Subcutaneous abdominal adipose tissue (tissue), 5 donors: ENCODE measurements around the gene CYFIP2.
"Not testable (repeated sequence)": the region's sequence is repeated elsewhere in the genome, so short reads cannot be mapped to it uniquely, and the experiment has no call there.

Experiments
- H3K27ac ChIP-seq: one replicate; pipeline ENCODE4 v1.7.0; 2013; ENCODE audit warnings: low read depth, mild to moderate bottlenecking, inconsistent platforms, low read length, moderate library complexity
- H3K27me3 ChIP-seq, 5 donors: one replicate each; pipeline ENCODE4 v1.7.0; 2013; ENCODE audit warnings: low read length in 5 of 5, inconsistent platforms in 1 of 5; ENCODE audit not compliant: control insufficient read depth in 5 of 5, insufficient read depth in 4 of 5
- H3K36me3 ChIP-seq, 5 donors: one replicate each; pipeline ENCODE4 v1.7.0; 2013; ENCODE audit warnings: low read length in 5 of 5; ENCODE audit not compliant: control insufficient read depth in 5 of 5, insufficient read depth in 5 of 5
- H3K4me1 ChIP-seq, 5 donors: one replicate each; pipeline ENCODE4 v1.7.0; 2013; ENCODE audit warnings: low read length in 5 of 5, mild to moderate bottlenecking in 3 of 5, moderate library complexity in 1 of 5; ENCODE audit not compliant: control insufficient read depth in 5 of 5, insufficient read depth in 5 of 5
- H3K4me3 ChIP-seq, 5 donors: one replicate each; pipeline ENCODE4 v1.7.0; 2013; ENCODE audit warnings: low read length in 5 of 5, low read depth in 1 of 5
- H3K9ac ChIP-seq, 5 donors: one replicate each; pipeline ENCODE4 v1.7.0; 2013; ENCODE audit warnings: low read length in 5 of 5, mild to moderate bottlenecking in 4 of 5, moderate library complexity in 3 of 5
- H3K9me3 ChIP-seq, 5 donors: one replicate each; pipeline ENCODE4 v1.7.0; 2013; ENCODE audit warnings: low read length in 5 of 5; ENCODE audit not compliant: control insufficient read depth in 5 of 5
- donor health status: healthy.
- donor health status: healthy.
- donor health status: healthy.
- donor health status: healthy.
- donor health status: healthy.

The CYFIP2 gene

GRCh38 chr5:157232706-157233105 is 33.2 kb upstream of the CYFIP2 start:
- Histone ChIP-seq H3K27ac (no peak overlapping the region), H3K9me3 (no peaks in the 10 kb centered on the region), H3K9ac (no peak overlapping the region), H3K4me1 (no peaks in the 10 kb centered on the region), H3K4me3 (no peak overlapping the region), H3K27me3 (no peaks in the 10 kb centered on the region), H3K36me3 (no peaks in the 10 kb centered on the region)

- Histone ChIP-seq H3K4me1 (no peaks in the 10 kb centered on the region), H3K27me3 (no peaks in the 10 kb centered on the region), H3K9me3 (no peaks in the 10 kb centered on the region), H3K9ac (no peak overlapping the region), H3K27ac (no peak overlapping the region), H3K4me3 (no peak overlapping the region), H3K36me3 (no peaks in the 10 kb centered on the region)
Measured at GRCh38 chr5:157233515-157233914, 32.4 kb upstream of the CYFIP2 start.

- Histone ChIP-seq H3K27ac (no peak overlapping the region), H3K4me3 (no peak overlapping the region), H3K9me3 (no peaks in the 10 kb centered on the region), H3K4me1 (no peaks in the 10 kb centered on the region), H3K36me3 (no peaks in the 10 kb centered on the region), H3K27me3 (no peaks in the 10 kb centered on the region), H3K9ac (no peak overlapping the region)
Measured at GRCh38 chr5:157236423-157236822, 29.5 kb upstream of the CYFIP2 start.

GRCh38 chr5:157241483-157241882 is 24.4 kb upstream of the CYFIP2 start:
- H3K4me1 ChIP-seq: no peaks in the 10 kb centered on the region
- no peaks in the 10 kb centered on the region for H3K27me3 ChIP-seq
- no peak overlapping the region for H3K27ac ChIP-seq
- H3K9ac ChIP-seq: no peak overlapping the region
- no peaks in the 10 kb centered on the region for H3K36me3 ChIP-seq
- no peak overlapping the region for H3K4me3 ChIP-seq
- H3K9me3 ChIP-seq: no peaks in the 10 kb centered on the region

- H3K4me3 ChIP-seq, H3K9ac ChIP-seq, H3K27me3 ChIP-seq, H3K27ac ChIP-seq, H3K4me1 ChIP-seq, H3K36me3 ChIP-seq, H3K9me3 ChIP-seq: not testable (repeated sequence)
Measured at GRCh38 chr5:157244704-157245103, 21.2 kb upstream of the CYFIP2 start.

- H3K4me3 ChIP-seq: no peak overlapping the region
Measured at GRCh38 chr5:157245476-157245875, 20.4 kb upstream of the CYFIP2 start.

GRCh38 chr5:157245886-157246285 is 20.0 kb upstream of the CYFIP2 start:
- Histone ChIP-seq H3K27me3 (no peaks in the 10 kb centered on the region), H3K9me3 (no peaks in the 10 kb centered on the region), H3K36me3 (no peaks in the 10 kb centered on the region), H3K27ac (no peak overlapping the region), H3K9ac (no peak overlapping the region), H3K4me1 (no peaks in the 10 kb centered on the region), H3K4me3 (no peak overlapping the region)

More at GRCh38 chr5:157245476-157245875, 20.4 kb upstream of the CYFIP2 start:
- Histone ChIP-seq H3K4me1 (no peaks in the 10 kb centered on the region), H3K27ac (no peak overlapping the region), H3K27me3 (no peaks in the 10 kb centered on the region), H3K9me3 (no peaks in the 10 kb centered on the region), H3K9ac (no peak overlapping the region), H3K36me3 (no peaks in the 10 kb centered on the region)

- H3K36me3 ChIP-seq: no peaks in the 10 kb centered on the region
- H3K9ac ChIP-seq: no peak overlapping the region
- H3K4me3 ChIP-seq: no peak overlapping the region
Measured at GRCh38 chr5:157247267-157247666, 18.7 kb upstream of the CYFIP2 start.

GRCh38 chr5:157248821-157249470 is 17.0 kb upstream of the CYFIP2 start:
- no peaks in the 10 kb centered on the region for H3K9me3 ChIP-seq
- H3K4me1 ChIP-seq: peaks cover 0 to 3% (median 0%) of the 10 kb centered on the region in 5 donors
- H3K4me3 ChIP-seq: no peak overlapping the region
- H3K27ac ChIP-seq: no peak overlapping the region
- no peaks in the 10 kb centered on the region for H3K27me3 ChIP-seq
- no peak overlapping the region for H3K9ac ChIP-seq
- no peaks in the 10 kb centered on the region for H3K36me3 ChIP-seq

More at GRCh38 chr5:157247267-157247666, 18.7 kb upstream of the CYFIP2 start:
- Histone ChIP-seq H3K9me3 (no peaks in the 10 kb centered on the region), H3K27me3 (no peaks in the 10 kb centered on the region), H3K27ac (no peak overlapping the region), H3K4me1 (no peaks in the 10 kb centered on the region)

- no peak overlapping the region for H3K27ac ChIP-seq
Measured at GRCh38 chr5:157252711-157253465, 13.0 kb upstream of the CYFIP2 start.

More at GRCh38 chr5:157252711-157253465, 13.0 kb upstream of the CYFIP2 start:
- Histone ChIP-seq H3K9me3 (no peaks in the 10 kb centered on the region), H3K27me3 (no peaks in the 10 kb centered on the region), H3K4me3 (no peak overlapping the region), H3K9ac (no peak overlapping the region), H3K36me3 (no peaks in the 10 kb centered on the region), H3K4me1 (peaks cover 0 to 3% (median 0%) of the 10 kb centered on the region in 5 donors)
